UCSD-AML1 (cell line): ENCODE data around the gene HDLBP.

Experiments
- DNase-seq: peaks from one replicate; lab custom pipeline; 2025; ENCODE audit not compliant: unreplicated experiment; lab: John Stamatoyannopoulos, UW

HDLBP gene

DNA sequence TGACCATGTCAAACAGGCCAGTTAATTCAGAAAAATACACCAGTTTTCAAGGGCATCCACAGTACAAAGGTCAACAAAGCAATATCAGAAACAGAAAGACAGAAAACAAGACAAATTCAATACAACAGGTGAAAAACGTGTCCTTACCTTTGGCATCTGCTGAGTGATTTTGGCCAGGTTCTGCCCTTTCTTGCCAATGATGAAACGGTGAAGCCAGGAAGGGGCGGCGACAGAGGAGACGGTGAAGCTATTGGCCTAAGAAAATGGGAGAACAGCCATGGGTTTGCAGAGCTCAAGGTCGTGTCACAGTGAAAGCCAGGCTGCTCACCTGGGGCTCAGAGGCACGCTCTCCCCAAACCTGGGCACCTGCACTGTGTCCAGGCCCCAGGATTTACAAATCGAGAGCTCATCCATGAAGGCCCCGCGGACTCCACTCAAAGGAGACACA is 60.5 kb downstream of the HDLBP start:
- DNase-seq, result no peak

GRCh38 chr2:241252778-241253475 is 62.5 kb downstream of the HDLBP start:
- no peak for DNase-seq

DNA sequence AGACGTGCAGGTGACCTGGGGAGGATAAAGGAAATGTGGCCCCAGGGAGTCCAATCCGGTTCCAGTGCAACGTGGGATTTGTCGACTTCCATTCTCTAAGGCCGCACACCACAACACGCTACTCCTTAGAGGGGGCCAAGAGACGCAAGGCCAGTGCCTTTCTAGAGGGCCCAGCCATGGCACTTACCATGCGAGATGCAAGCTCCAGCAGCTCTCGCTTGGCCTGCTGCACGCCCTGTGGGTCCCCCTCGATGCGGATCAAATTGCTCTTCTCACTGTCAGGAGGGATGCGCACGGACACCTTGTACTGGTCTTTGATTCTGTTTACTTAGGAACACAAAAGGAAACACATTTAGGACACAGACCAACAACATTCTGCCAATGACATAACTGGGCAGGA is 65.8 kb downstream of the HDLBP start:
- DNase-seq, result no peak

- no peak for DNase-seq
Observed at GRCh38 chr2:241248897-241249296, 66.6 kb downstream of the HDLBP start.

- no peak for DNase-seq
Observed at GRCh38 chr2:241248289-241248688, 67.2 kb downstream of the HDLBP start.

DNA sequence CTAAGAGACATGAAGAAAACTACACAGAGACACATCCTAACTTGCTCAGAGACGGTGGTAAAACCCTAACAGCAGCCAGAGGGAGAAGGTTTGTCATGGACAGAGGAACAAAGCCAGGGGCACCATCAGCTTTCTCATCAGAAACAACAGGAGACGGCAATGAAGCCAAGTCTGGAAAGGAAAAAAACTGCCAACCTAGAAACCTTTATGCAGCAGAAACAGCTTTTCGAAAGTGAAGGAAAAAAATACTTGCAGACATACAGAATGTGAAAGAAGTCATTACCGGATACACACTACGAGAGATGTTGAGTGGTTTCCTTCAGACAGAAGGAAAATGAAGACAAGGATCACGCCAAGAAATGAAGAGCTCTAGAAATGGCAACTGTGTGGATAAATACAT is 71.1 kb downstream of the HDLBP start:
- no peak for DNase-seq

DNA sequence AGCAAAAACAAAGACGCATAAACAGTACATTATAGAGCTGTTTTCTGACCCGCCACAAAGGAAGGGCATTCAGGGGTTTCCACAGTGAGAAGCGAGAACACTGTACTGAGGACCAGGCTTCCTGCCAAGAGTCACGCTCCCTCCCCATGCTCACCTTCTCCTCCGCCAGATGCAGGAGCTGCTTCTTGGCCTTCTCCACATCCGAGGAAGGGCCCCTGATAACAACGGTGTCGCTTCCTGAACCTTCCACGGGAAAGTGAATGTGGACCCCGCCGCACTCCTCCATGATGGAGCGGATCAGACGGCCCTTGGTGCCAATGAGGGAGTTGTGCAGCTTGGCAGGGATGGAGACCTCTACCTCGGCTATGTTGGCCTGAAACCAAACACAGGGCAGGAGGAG is 73.2 kb downstream of the HDLBP start:
- no peak for DNase-seq

GRCh38 chr2:241241669-241242068 is 73.8 kb downstream of the HDLBP start:
- no peak for DNase-seq

GRCh38 chr2:241240320-241241004 is 75.0 kb downstream of the HDLBP start:
- DNase-seq, result no peak

GRCh38 chr2:241239552-241240202 is 75.8 kb downstream of the HDLBP start:
- no peak for DNase-seq

- no peak for DNase-seq
Observed at GRCh38 chr2:241238693-241239198, 76.7 kb downstream of the HDLBP start.

DNA sequence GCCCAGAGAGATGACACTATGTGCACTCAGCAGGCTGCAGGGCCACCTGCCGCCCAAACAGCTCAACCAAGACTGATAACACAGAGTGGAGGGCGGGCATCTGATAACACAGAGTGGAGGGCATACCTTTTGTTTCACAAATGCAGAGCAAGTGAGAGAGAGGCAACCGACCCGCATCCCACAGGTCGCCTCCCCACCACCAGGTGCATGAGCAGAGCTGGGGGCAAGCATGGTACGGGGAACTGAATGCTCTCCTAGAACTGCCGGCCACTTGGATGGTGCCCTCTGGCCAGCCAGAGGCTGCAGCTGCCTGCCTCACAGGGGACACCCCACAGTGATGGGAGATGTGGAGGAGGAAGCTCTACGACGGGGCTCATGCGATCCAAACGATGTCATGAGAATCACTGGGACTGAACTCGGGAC is 77.5 kb downstream of the HDLBP start:
- no peak for DNase-seq

DNA sequence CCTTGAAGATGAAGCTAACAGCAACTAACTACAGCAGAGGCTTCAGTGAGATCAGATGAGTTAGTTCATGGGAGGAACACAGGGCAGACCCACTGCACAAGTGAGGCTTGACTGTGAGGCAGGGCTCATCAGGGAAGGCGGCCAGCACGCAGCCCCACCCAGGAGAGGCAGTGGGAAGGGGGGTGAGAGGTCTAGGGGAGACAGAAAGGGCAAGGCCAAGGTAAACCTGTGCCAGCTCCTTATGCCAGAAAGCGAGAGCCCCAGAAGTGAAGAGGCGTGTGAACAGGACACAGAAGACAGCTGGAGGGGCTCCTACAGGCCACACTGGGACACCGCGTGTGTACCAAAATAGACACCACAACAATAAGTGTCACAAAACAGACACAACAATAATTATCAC is 78.4 kb downstream of the HDLBP start:
- DNase-seq, result no peak

DNA sequence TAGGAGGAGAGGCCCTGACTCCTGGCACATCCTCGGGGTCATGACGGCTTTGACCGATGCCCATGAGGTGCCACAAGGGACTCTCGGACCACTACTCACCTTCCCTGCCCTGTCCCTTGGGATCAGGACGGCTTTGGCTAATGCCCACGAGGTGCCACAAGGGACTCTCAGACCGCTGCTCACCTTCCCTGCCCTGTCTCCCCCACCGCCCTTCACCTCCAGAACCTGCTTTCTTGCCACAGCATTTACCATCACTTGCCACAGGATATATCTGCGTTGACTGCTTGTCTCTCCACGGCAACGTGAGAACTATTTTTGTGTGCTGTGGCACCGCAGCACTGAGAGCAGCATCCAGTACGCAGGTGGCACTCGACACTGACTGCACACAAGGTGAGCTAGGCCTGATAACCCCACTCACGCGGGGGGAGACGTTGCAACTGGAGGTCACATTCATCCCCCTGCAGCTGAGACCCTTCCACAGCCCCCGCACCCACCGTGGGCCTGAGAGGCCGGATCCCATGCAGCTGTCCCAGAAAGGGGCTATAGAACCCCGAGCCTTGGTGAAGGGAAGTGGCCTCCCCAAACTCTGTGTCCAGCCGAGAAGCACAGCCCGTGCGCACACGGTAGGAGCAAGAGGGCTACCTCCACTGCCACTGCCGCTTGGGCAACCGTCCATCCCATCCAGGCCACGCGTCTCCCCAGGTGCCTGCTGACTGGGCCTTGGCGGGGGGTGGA is 79.4 kb downstream of the HDLBP start:
- no peak for DNase-seq

- no peak for DNase-seq
Observed at GRCh38 chr2:241234962-241235740, 80.3 kb downstream of the HDLBP start.

GRCh38 chr2:241234066-241234790 is 81.2 kb downstream of the HDLBP start:
- DNase-seq, result no peak

GRCh38 chr2:241232736-241233575 is 82.5 kb downstream of the HDLBP start:
- DNase-seq, result no peak

DNA sequence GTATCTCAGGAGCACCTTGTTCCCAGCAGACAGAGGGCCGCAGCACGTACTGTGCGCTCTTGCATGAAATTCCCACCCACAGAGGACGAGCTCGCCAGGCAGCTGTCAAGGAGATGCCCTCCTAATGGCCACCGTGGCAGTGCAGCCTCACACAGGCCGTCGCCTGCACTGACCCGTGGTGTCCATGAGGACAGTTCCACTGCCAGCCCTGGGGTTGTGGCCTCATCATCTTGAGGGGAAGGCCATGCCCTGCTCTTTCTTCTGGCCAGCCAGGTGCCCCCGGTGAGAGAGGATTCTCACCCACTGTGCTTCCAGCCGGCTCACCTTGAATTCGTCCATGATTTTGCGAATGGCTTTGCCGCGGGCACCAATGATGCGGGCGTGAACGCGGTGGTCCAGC is 85.0 kb downstream of the HDLBP start:
- DNase-seq, result no peak
